Measurements from ENCODE around the gene PTPRE.

DNA sequence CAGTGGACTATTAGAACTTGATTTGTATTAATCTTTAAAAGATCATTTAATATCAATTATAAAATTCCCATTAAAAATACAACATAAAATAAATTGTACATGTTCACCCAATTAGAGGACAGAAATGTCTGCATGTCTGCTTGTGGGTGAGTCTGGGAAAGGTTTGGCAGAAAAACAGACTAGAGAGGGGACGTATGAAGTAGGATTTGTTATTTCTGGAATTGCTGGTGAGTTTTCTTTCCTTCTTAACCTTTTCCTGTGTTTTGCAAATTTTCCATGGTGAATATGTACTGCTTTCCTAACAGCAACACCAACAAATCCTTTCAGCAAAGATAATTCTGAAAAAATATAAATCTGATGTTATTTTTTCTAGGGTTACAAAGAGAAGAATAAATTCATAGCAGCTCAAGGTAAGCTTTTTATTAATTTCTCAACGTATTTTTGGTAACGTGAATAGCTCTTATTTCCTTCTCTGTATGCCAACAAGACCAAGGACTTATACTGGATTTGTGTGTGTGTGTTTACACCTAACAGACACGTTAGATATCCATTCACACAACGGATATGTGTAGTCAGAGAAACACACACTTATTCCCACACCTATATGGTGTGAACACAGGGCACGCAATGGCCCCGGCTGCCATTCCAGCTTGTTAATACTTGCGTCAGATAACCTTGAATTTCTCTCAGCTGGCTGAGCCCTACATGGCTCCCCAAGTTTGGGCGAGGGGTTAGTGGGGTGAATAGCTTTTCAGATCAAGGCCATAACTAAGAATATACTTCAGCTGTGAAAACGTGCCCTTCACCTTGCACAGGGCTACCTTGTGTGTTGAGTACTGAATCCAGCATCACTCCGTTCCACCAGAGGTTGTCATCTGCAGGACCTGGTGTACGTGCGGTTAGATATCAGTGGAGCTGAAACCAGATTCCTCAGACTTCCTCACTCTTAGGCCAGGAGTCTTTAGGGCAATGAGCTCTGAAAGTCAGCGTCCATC lies 154.7 kb downstream of the PTPRE start:
- TF ChIP-seq, protein P1, sequence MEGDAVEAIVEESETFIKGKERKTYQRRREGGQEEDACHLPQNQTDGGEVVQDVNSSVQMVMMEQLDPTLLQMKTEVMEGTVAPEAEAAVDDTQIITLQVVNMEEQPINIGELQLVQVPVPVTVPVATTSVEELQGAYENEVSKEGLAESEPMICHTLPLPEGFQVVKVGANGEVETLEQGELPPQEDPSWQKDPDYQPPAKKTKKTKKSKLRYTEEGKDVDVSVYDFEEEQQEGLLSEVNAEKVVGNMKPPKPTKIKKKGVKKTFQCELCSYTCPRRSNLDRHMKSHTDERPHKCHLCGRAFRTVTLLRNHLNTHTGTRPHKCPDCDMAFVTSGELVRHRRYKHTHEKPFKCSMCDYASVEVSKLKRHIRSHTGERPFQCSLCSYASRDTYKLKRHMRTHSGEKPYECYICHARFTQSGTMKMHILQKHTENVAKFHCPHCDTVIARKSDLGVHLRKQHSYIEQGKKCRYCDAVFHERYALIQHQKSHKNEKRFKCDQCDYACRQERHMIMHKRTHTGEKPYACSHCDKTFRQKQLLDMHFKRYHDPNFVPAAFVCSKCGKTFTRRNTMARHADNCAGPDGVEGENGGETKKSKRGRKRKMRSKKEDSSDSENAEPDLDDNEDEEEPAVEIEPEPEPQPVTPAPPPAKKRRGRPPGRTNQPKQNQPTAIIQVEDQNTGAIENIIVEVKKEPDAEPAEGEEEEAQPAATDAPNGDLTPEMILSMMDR (tag by site-specific recombination; IDR thresholded peaks at IDR 0.05), result no peak
- no peak for TF ChIP-seq SCRT2 (tag by site-specific recombination; IDR thresholded peaks at IDR 0.05)
- TF ChIP-seq ZBTB7A (tag by site-specific recombination; IDR thresholded peaks at IDR 0.05; ENCODE audit: low read depth), result no peak
- TF ChIP-seq ZNF16 (tag by site-specific recombination; IDR thresholded peaks at IDR 0.05; ENCODE audit: low read depth), result no peak
- TF ChIP-seq, protein P2, sequence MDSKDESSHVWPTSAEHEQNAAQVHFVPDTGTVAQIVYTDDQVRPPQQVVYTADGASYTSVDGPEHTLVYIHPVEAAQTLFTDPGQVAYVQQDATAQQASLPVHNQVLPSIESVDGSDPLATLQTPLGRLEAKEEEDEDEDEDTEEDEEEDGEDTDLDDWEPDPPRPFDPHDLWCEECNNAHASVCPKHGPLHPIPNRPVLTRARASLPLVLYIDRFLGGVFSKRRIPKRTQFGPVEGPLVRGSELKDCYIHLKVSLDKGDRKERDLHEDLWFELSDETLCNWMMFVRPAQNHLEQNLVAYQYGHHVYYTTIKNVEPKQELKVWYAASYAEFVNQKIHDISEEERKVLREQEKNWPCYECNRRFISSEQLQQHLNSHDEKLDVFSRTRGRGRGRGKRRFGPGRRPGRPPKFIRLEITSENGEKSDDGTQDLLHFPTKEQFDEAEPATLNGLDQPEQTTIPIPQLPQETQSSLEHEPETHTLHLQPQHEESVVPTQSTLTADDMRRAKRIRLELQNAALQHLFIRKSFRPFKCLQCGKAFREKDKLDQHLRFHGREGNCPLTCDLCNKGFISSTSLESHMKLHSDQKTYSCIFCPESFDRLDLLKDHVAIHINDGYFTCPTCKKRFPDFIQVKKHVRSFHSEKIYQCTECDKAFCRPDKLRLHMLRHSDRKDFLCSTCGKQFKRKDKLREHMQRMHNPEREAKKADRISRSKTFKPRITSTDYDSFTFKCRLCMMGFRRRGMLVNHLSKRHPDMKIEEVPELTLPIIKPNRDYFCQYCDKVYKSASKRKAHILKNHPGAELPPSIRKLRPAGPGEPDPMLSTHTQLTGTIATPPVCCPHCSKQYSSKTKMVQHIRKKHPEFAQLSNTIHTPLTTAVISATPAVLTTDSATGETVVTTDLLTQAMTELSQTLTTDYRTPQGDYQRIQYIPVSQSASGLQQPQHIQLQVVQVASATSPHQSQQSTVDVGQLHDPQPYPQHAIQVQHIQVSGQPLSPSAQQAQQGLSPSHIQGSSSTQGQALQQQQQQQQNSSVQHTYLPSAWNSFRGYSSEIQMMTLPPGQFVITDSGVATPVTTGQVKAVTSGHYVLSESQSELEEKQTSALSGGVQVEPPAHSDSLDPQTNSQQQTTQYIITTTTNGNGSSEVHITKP (tag by site-specific recombination; IDR thresholded peaks at IDR 0.05), result no peak
- TF ChIP-seq TCF7L2 (IDR thresholded peaks at IDR 0.05; ENCODE audit: borderline replicate concordance, low read depth, low read length), result no peak
- no peak for TF ChIP-seq YY2 (tag by site-specific recombination; IDR thresholded peaks at IDR 0.05)
- TF ChIP-seq ZNF501 (tag by site-specific recombination; IDR thresholded peaks at IDR 0.05), result no peak
- no peak for TF ChIP-seq ZNF311 (tag by site-specific recombination; IDR thresholded peaks at IDR 0.05; ENCODE audit: borderline replicate concordance)
- TF ChIP-seq ZFP3 (tag by site-specific recombination; IDR thresholded peaks at IDR 0.05; ENCODE audit: low read depth), result no peak
- TF ChIP-seq, protein P3, sequence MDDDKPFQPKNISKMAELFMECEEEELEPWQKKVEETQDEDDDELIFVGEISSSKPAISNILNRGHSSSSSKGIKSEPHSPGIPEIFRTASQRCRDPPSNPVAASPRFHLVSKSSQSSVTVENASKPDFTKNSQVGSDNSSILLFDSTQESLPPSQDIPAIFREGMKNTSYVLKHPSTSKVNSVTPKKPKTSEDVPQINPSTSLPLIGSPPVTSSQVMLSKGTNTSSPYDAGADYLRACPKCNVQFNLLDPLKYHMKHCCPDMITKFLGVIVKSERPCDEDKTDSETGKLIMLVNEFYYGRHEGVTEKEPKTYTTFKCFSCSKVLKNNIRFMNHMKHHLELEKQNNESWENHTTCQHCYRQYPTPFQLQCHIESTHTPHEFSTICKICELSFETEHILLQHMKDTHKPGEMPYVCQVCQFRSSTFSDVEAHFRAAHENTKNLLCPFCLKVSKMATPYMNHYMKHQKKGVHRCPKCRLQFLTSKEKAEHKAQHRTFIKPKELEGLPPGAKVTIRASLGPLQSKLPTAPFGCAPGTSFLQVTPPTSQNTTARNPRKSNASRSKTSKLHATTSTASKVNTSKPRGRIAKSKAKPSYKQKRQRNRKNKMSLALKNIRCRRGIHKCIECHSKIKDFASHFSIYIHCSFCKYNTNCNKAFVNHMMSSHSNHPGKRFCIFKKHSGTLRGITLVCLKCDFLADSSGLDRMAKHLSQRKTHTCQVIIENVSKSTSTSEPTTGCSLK (tag by site-specific recombination; IDR thresholded peaks at IDR 0.05), result no peak
